Stimulated activated CD4-positive, alpha-beta T cell treated with anti-CD3 and anti-CD28 coated beads, Interleukin-15, amount 100 ng/mL, for 1 hour (primary cell): ENCODE measurements around the gene CLDN22.
"Not testable (repeated sequence)": the region's sequence is repeated elsewhere in the genome, so short reads cannot be mapped to it uniquely, and the experiment has no call there.

Source experiments
- DNase-seq, 2 donors: peaks; one replicate each; pipeline ENCODE4 v3.0.0-alpha.2; 2020; ENCODE audit warnings: low read depth in 1 of 2, low spot score in 1 of 2

The CLDN22 gene

GRCh38 chr4:183347566-183347965 is 27.5 kb upstream of the CLDN22 start:
- no peak for DNase-seq

GRCh38 chr4:183347146-183347545 is 27.1 kb upstream of the CLDN22 start:
- DNase-seq = no peak

GRCh38 chr4:183345261-183345660 is 25.2 kb upstream of the CLDN22 start:
- DNase-seq = no peak

GRCh38 chr4:183344523-183345255 is 24.6 kb upstream of the CLDN22 start:
- no peak for DNase-seq

- DNase-seq = no peak
These were observed 23.7 kb upstream of the CLDN22 start for GRCh38 chr4:183343730-183344129.

- DNase-seq = no peak
These were observed 22.8 kb upstream of the CLDN22 start for GRCh38 chr4:183342541-183343533.

GRCh38 chr4:183337833-183338232 is 17.8 kb upstream of the CLDN22 start:
- no peak for DNase-seq

GRCh38 chr4:183337349-183337748 is 17.3 kb upstream of the CLDN22 start:
- no peak for DNase-seq

- DNase-seq = no peak
These were observed 15.4 kb upstream of the CLDN22 start for GRCh38 chr4:183335369-183335940.

GRCh38 chr4:183333983-183334382 is 13.9 kb upstream of the CLDN22 start:
- DNase-seq = no peak

GRCh38 chr4:183333202-183333601 is 13.1 kb upstream of the CLDN22 start:
- no peak for DNase-seq

- DNase-seq = no peak
These were observed 12.4 kb upstream of the CLDN22 start for GRCh38 chr4:183332447-183332846.

GRCh38 chr4:183330841-183331240 is 10.8 kb upstream of the CLDN22 start:
- no peak for DNase-seq

GRCh38 chr4:183329954-183330742 is 10.1 kb upstream of the CLDN22 start:
- no peak for DNase-seq

- no peak for DNase-seq
These were observed 9.2 kb upstream of the CLDN22 start for GRCh38 chr4:183329244-183329643.

- DNase-seq = no peak
These were observed 8.8 kb upstream of the CLDN22 start for GRCh38 chr4:183328832-183329231.

GRCh38 chr4:183327827-183328226 is 7.8 kb upstream of the CLDN22 start:
- DNase-seq = no peak

- DNase-seq = no peak
These were observed 6.8 kb upstream of the CLDN22 start for GRCh38 chr4:183326853-183327252.

- not testable (repeated sequence) for DNase-seq
These were observed 6.3 kb upstream of the CLDN22 start for GRCh38 chr4:183326387-183326786.

GRCh38 chr4:183324619-183325018 is 4.5 kb upstream of the CLDN22 start:
- DNase-seq = no peak

- not testable (repeated sequence) for DNase-seq
These were observed 4.0 kb upstream of the CLDN22 start for GRCh38 chr4:183324056-183324455.
